ENCODE data around the gene THOC3.
"Not testable (repeated sequence)": the region's sequence is repeated elsewhere in the genome, so short reads cannot be mapped to it uniquely, and the experiment has no call there.

GRCh38 chr5:176017324-176017723 is 49.2 kb upstream of the THOC3 start:
- TF ChIP-seq, protein P1, sequence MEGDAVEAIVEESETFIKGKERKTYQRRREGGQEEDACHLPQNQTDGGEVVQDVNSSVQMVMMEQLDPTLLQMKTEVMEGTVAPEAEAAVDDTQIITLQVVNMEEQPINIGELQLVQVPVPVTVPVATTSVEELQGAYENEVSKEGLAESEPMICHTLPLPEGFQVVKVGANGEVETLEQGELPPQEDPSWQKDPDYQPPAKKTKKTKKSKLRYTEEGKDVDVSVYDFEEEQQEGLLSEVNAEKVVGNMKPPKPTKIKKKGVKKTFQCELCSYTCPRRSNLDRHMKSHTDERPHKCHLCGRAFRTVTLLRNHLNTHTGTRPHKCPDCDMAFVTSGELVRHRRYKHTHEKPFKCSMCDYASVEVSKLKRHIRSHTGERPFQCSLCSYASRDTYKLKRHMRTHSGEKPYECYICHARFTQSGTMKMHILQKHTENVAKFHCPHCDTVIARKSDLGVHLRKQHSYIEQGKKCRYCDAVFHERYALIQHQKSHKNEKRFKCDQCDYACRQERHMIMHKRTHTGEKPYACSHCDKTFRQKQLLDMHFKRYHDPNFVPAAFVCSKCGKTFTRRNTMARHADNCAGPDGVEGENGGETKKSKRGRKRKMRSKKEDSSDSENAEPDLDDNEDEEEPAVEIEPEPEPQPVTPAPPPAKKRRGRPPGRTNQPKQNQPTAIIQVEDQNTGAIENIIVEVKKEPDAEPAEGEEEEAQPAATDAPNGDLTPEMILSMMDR (IDR thresholded peaks at IDR 0.05): not testable (repeated sequence)
- TF ChIP-seq POLR2AphosphoS5 (IDR thresholded peaks at IDR 0.05; ENCODE audit: insufficient read depth in 1 of 2, low read depth in 1 of 2); POLR2A (IDR thresholded peaks at IDR 0.05): not testable (repeated sequence)

All from vagina (tissue), 2 donors.